SKM-1 treated with dmso at 0.1 percent for 144 hours (cell line): Measurements from ENCODE around the gene OMA1.
"Not testable (repeated sequence)": the region's sequence is repeated elsewhere in the genome, so short reads cannot be mapped to it uniquely, and the experiment has no call there.

Experiments used
- DNase-seq: peaks from one replicate; lab custom pipeline; 2025; ENCODE audit not compliant: unreplicated experiment; lab: John Stamatoyannopoulos, UW

Gene OMA1

GRCh38 chr1:58529284-58529683 lies 17.2 kb downstream of the OMA1 start:
- DNase-seq: no peak

GRCh38 chr1:58528518-58528917 lies 18.0 kb downstream of the OMA1 start:
- no peak for DNase-seq

GRCh38 chr1:58524353-58524945 lies 22.1 kb downstream of the OMA1 start:
- DNase-seq: no peak

GRCh38 chr1:58515794-58516401 lies 30.6 kb downstream of the OMA1 start:
- peak; percentile 43 for DNase-seq

- no peak for DNase-seq
Observed at GRCh38 chr1:58513956-58514355, 32.6 kb downstream of the OMA1 start.

GRCh38 chr1:58508629-58509028 lies 37.9 kb downstream of the OMA1 start:
- no peak for DNase-seq

- DNase-seq: no peak
Observed at GRCh38 chr1:58505286-58505685, 41.2 kb downstream of the OMA1 start.

GRCh38 chr1:58502519-58502918 lies 44.0 kb downstream of the OMA1 start:
- no peak for DNase-seq

GRCh38 chr1:58500043-58500442 lies 46.5 kb downstream of the OMA1 start:
- DNase-seq: no peak

GRCh38 chr1:58497499-58497898 lies 49.0 kb downstream of the OMA1 start:
- peak; percentile 4 for DNase-seq

GRCh38 chr1:58496042-58496441 lies 50.5 kb downstream of the OMA1 start:
- no peak for DNase-seq

- not testable (repeated sequence) for DNase-seq
Observed at GRCh38 chr1:58488914-58489313, 57.6 kb downstream of the OMA1 start.

- DNase-seq: no peak
Observed at GRCh38 chr1:58487002-58487401, 59.5 kb downstream of the OMA1 start.

- no peak for DNase-seq
Observed at GRCh38 chr1:58481962-58482361, 64.6 kb downstream of the OMA1 start.

GRCh38 chr1:58480191-58480590 lies 66.3 kb downstream of the OMA1 start:
- DNase-seq: no peak

GRCh38 chr1:58477390-58477789 lies 69.1 kb downstream of the OMA1 start:
- no peak for DNase-seq

GRCh38 chr1:58476179-58476578 lies 70.3 kb downstream of the OMA1 start:
- no peak for DNase-seq

- no peak for DNase-seq
Observed at GRCh38 chr1:58469476-58469875, 77.0 kb downstream of the OMA1 start.

GRCh38 chr1:58469016-58469415 lies 77.5 kb downstream of the OMA1 start:
- DNase-seq: no peak

GRCh38 chr1:58468612-58469011 lies 77.9 kb downstream of the OMA1 start:
- DNase-seq: no peak

- DNase-seq: no peak
Observed at GRCh38 chr1:58466630-58467241, 79.8 kb downstream of the OMA1 start.

GRCh38 chr1:58465825-58466629 lies 80.5 kb downstream of the OMA1 start:
- DNase-seq: no peak
